Cerebellar cortex (tissue), 1 donor: ENCODE measurements around the gene MTMR12.
"Not testable (repeated sequence)": the region's sequence is repeated elsewhere in the genome, so short reads cannot be mapped to it uniquely, and the experiment has no call there.

Experiments used
- DNase-seq: peaks from one replicate; pipeline ENCODE4 v3.0.0-alpha.2; 2015; ENCODE audit warnings: low spot score

Gene MTMR12

GRCh38 chr5:32297181-32298058, 15.3 kb downstream of the MTMR12 start:
- DNase-seq = no peak

DNA sequence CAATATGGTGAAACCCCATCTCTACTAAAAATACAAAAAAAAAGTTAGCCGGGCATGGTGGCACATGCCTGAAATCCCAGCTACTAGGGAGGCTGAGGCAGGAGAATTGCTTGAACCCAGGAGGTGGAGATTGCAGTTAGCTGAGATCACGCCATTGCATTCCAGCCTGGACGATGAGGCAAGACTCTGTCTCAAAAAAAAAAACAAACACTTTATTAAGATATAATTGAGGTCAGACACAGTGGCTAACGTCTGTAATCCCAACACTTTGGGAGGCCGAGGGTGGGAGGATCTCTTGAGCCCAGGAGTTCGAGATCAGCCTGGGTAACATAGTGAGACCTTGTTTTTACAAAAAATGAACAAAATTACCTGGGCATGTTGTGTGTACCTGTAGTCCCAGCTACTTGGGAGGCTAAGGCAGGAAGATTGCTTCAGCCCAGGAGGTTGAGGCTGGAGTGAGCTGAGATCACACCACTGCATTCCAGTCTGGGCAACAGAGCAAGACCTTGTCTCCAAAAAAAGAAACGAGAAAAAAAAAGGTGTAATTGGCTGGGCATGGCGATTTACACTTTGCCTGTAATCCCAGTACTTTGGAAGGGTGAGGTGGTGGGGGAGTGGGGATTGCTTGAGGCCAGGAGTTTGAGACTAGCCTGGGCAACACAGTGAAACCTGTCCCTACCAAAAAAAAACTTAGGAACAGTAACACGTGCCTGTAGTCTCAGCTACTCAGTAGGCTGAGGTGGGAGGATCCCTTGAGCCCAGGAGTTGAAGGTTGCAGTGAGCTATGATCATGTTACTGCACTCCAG, 16.6 kb downstream of the MTMR12 start:
- DNase-seq = not testable (repeated sequence)

DNA sequence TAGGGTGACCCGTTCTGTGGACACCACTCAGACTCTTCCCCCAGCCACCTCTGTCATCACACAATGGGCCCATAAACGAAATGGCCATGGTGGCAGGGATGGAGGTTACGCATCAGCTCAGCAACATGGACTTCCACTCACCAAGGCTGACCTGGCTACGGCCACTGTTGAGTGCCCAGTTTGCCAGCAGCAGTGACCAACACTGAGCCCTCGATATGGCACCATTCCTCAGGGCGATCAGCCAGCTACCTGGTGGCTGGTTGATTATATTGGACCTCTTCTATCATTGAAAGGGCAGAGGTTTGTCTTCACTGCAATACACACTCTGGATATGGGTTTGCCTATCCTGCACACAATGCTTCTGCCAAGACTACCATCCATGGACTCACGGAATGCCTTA, 21.1 kb downstream of the MTMR12 start:
- no peak for DNase-seq

DNA sequence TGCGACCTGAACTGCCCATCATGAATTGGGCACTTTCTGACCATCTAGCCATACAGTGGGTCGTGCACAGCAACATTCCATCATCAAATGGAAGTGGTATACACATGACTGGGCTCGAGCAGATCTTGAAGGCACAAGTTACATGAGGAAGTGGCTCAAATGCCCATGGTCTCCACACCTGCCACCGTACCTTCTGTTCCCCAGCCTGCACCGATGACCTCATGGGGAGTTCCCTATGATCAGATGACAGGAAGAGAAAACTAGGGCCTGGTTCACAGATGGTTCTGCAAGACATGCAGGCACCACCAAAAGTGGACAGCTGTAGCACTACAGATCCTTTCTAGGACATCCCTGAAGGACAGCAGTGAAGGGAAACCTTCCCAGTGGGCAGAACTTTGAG, 21.8 kb downstream of the MTMR12 start:
- no peak for DNase-seq

DNA sequence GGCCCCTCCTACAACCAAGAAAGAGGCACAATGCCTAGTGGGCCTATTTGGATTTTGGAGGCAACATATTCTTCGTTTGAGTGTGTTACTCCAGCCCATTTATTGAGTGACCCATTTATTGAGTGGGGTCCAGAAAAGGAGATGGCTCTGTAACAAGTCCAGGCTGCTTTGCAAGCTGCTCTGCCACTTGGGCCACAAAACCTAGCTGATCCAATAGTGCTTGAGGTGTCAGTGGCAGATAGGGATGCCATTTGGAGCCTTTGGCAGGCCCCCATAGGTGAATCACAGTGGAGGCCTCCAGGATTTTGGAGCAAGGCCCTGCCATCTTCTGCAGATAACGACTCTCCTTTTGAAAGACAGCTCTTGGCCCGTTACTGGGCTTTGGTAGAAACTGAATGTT, 22.2 kb downstream of the MTMR12 start:
- DNase-seq = peak; percentile 59

DNA sequence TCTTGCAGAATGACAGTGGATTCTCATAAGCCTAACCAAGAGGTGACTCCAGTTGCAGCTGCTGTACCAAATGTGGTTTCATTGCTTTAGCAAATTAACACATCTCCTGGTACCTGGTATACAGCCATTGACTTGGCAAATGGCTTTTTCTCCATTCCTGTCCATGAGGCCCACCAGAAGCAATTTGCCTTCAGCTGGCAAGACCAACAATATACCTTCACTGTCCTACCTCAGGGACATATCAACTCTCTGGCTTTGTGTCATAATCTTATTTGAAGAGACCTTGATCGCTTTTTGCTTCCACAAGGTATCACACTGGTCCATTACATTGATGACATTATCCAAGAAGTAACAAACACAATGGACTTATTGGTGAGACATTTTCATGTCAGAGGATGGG, 22.8 kb downstream of the MTMR12 start:
- not testable (repeated sequence) for DNase-seq

GRCh38 chr5:32288135-32288534, 24.6 kb downstream of the MTMR12 start:
- DNase-seq = not testable (repeated sequence)

DNA sequence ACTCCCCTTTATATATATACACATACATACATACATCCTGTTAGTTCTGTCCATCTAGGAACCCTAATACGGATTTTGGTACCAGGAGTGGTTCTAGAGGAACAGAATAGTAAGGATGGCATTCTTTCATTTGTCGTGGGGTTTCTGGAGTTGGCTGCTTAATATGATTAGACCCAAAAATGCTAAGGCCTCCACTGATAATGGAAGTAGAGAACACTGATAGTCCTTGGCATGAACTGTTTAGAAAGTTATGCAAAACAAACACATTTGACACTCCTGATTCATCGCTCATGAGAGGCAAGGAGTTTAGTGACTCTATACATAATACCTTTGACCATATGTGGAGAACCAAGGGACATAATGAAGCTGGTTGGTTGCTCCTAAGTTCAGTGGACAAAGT, 25.2 kb downstream of the MTMR12 start:
- not testable (repeated sequence) for DNase-seq

- DNase-seq = no peak
Measured at GRCh38 chr5:32285510-32286138, 27.1 kb downstream of the MTMR12 start.

- no peak for DNase-seq
Measured at GRCh38 chr5:32283539-32284377, 29.0 kb downstream of the MTMR12 start.

- no peak for DNase-seq
Measured at GRCh38 chr5:32283061-32283460, 29.7 kb downstream of the MTMR12 start.

- DNase-seq = no peak
Measured at GRCh38 chr5:32282633-32283032, 30.1 kb downstream of the MTMR12 start.

- not testable (repeated sequence) for DNase-seq
Measured at GRCh38 chr5:32281378-32282133, 31.2 kb downstream of the MTMR12 start.

GRCh38 chr5:32280656-32281081, 32.1 kb downstream of the MTMR12 start:
- no peak for DNase-seq

- no peak for DNase-seq
Measured at GRCh38 chr5:32279786-32280185, 33.0 kb downstream of the MTMR12 start.

DNA sequence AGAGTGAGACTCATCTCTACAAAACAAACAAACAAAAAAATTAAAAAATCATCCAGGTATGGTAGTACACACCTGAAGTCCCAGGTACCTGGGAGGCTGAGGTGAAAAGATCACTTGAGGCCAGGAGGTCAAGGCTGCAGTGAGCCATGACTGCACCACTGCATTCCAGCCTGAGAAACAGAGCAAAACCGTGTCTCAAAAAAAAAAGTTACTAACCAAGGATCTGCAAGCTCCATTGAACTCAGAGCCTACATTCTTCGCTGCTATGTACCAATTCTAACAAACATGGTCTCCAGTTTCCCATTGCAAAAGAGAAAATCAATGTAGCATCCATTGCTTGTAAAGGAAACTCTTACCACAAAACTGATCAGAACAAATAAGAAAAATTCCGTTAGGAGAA, 33.5 kb downstream of the MTMR12 start:
- DNase-seq = no peak

DNA sequence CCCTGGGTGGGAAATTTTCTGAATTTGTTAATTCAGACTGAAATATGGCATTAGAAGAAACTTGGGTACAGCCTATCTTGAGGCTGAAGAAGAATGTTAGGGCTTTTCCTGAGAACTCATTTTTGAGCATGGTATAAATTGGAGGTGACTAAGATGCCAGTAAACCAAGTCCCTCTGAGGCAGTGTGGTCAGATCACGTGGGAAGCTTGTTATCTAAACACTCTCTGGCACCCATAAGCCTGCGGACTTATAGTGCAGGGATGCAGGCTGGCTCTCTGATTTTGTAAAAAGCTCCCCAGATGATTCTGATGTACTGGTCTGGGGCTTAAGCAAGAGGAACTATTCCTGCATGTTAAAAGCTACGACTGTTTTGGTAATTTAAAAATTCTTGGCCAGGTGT, 34.3 kb downstream of the MTMR12 start:
- DNase-seq = no peak

- DNase-seq = no peak
Measured at GRCh38 chr5:32277798-32278197, 34.9 kb downstream of the MTMR12 start.

DNA sequence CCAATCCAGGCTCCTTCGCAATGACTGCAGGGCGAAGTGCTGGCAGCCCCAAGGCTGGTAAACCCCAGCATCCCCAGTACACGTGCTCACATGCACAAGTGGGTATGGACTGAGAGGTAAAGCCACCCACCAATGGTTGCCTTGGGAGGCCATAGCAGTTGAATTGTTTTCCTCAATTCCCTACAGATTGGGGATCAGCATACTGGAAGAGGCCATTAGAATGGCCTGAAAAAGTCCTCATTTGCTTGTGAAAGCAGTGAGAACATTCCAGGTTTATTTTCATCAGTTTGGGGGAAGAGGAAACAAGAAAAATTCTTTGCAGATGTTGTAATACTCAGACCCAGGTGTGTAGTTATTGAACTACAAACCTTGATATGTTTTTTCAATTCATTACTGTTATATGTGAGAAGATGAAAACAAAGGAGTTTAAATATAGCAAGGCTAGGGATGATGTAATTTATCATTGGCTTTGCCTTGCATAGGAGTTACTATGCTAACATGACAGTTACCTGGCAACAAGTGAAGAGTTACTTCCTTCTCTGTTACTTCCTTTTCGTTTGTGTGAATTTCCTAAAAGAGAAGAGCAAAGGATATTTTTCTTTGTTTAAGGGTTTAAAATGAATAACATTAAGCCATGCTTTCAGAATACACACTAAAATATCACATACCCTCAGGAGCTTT, 36.4 kb downstream of the MTMR12 start:
- DNase-seq = no peak

- DNase-seq = no peak
Measured at GRCh38 chr5:32275396-32275741, 37.4 kb downstream of the MTMR12 start.
